ENCODE measurements around the gene NDUFB2.

NDUFB2 gene

GRCh38 chr7:140714331-140715040 is 18.0 kb downstream of the NDUFB2 start:
- no peak for TF ChIP-seq FOXP2 (optimal IDR thresholded peaks at IDR 0.05; ENCODE audit: borderline replicate concordance, extremely low read depth, extremely low read length, insufficient read depth)
- no peak for TF ChIP-seq TAF1 (IDR thresholded peaks at IDR 0.05; ENCODE audit: borderline replicate concordance, insufficient read depth, low read length)
- TF ChIP-seq POLR2AphosphoS5 (IDR thresholded peaks at IDR 0.05; ENCODE audit: low read depth, low read length), result no peak
- no peak for TF ChIP-seq SIN3A (IDR thresholded peaks at IDR 0.05; ENCODE audit: borderline replicate concordance, insufficient read depth, low read length)

- TF ChIP-seq SIN3A (IDR thresholded peaks at IDR 0.05; ENCODE audit: borderline replicate concordance, insufficient read depth, low read length), result no peak
- TF ChIP-seq TAF1 (IDR thresholded peaks at IDR 0.05; ENCODE audit: borderline replicate concordance, insufficient read depth, low read length), result no peak
- TF ChIP-seq REST (IDR thresholded peaks at IDR 0.05; ENCODE audit: insufficient read depth in 1 of 2, low read depth in 2 of 2, low read length in 2 of 2), result no peak
- no peak for TF ChIP-seq FOXP2 (optimal IDR thresholded peaks at IDR 0.05; ENCODE audit: borderline replicate concordance, extremely low read depth, extremely low read length, insufficient read depth)
- no peak for TF ChIP-seq POLR2AphosphoS5 (IDR thresholded peaks at IDR 0.05; ENCODE audit: low read depth, low read length)
Observed at GRCh38 chr7:140719721-140720120, 23.2 kb downstream of the NDUFB2 start.

GRCh38 chr7:140722254-140722653 is 25.7 kb downstream of the NDUFB2 start:
- TF ChIP-seq TAF1 (IDR thresholded peaks at IDR 0.05; ENCODE audit: borderline replicate concordance, insufficient read depth, low read length) (no peak), POLR2AphosphoS5 (IDR thresholded peaks at IDR 0.05; ENCODE audit: low read depth, low read length) (no peak), SIN3A (IDR thresholded peaks at IDR 0.05; ENCODE audit: borderline replicate concordance, insufficient read depth, low read length) (no peak), REST (IDR thresholded peaks at IDR 0.05; ENCODE audit: insufficient read depth in 1 of 2, low read depth in 2 of 2, low read length in 2 of 2) (no peak), FOXP2 (optimal IDR thresholded peaks at IDR 0.05; ENCODE audit: borderline replicate concordance, extremely low read depth, extremely low read length, insufficient read depth) (no peak)

- TF ChIP-seq REST (IDR thresholded peaks at IDR 0.05; ENCODE audit: insufficient read depth in 1 of 2, low read depth in 2 of 2, low read length in 2 of 2) (no peak), FOXP2 (optimal IDR thresholded peaks at IDR 0.05; ENCODE audit: borderline replicate concordance, extremely low read depth, extremely low read length, insufficient read depth) (no peak), TAF1 (IDR thresholded peaks at IDR 0.05; ENCODE audit: borderline replicate concordance, insufficient read depth, low read length) (no peak), POLR2AphosphoS5 (IDR thresholded peaks at IDR 0.05; ENCODE audit: low read depth, low read length) (no peak), SIN3A (IDR thresholded peaks at IDR 0.05; ENCODE audit: borderline replicate concordance, insufficient read depth, low read length) (no peak)
Observed at GRCh38 chr7:140723006-140723405, 26.5 kb downstream of the NDUFB2 start.

GRCh38 chr7:140723574-140723973 is 27.1 kb downstream of the NDUFB2 start:
- TF ChIP-seq REST (IDR thresholded peaks at IDR 0.05; ENCODE audit: insufficient read depth in 1 of 2, low read depth in 2 of 2, low read length in 2 of 2) (no peak), FOXP2 (optimal IDR thresholded peaks at IDR 0.05; ENCODE audit: borderline replicate concordance, extremely low read depth, extremely low read length, insufficient read depth) (no peak), SIN3A (IDR thresholded peaks at IDR 0.05; ENCODE audit: borderline replicate concordance, insufficient read depth, low read length) (no peak), TAF1 (IDR thresholded peaks at IDR 0.05; ENCODE audit: borderline replicate concordance, insufficient read depth, low read length) (no peak), POLR2AphosphoS5 (IDR thresholded peaks at IDR 0.05; ENCODE audit: low read depth, low read length) (no peak)

Measured in PFSK-1 (cell line).